ENCODE data around the gene NPIPA5.
"Not testable (repeated sequence)": the region's sequence is repeated elsewhere in the genome, so short reads cannot be mapped to it uniquely, and the experiment has no call there.

GRCh38 chr16:15407756-15408155 is 29.7 kb upstream of the NPIPA5 start:
- TF ChIP-seq, protein P1, sequence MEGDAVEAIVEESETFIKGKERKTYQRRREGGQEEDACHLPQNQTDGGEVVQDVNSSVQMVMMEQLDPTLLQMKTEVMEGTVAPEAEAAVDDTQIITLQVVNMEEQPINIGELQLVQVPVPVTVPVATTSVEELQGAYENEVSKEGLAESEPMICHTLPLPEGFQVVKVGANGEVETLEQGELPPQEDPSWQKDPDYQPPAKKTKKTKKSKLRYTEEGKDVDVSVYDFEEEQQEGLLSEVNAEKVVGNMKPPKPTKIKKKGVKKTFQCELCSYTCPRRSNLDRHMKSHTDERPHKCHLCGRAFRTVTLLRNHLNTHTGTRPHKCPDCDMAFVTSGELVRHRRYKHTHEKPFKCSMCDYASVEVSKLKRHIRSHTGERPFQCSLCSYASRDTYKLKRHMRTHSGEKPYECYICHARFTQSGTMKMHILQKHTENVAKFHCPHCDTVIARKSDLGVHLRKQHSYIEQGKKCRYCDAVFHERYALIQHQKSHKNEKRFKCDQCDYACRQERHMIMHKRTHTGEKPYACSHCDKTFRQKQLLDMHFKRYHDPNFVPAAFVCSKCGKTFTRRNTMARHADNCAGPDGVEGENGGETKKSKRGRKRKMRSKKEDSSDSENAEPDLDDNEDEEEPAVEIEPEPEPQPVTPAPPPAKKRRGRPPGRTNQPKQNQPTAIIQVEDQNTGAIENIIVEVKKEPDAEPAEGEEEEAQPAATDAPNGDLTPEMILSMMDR (IDR thresholded peaks at IDR 0.05) = not testable (repeated sequence)
- TF ChIP-seq POLR2A (IDR thresholded peaks at IDR 0.05) = not testable (repeated sequence)

All from body of pancreas (tissue), 4 donors.